ENCODE measurements around the gene SLC9A3.

DNA sequence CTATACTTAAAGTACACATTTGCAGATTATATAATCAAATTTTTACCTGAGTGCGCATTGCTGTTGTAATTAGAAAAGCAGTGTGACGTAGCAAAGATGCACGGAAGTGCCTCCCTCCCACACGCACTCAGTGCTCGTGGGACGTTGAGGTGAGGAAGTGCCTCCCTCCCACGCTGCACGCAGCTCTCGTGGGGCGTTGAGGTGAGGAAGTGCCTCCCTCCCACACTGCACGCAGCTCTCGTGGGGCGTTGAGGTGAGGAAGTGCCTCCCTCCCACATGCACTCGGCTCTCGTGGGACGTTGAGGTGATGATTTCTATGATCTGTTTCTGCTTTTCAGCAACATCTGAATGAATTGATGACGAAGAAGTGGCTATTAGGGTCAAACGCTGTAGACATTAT, 60.3 kb downstream of the SLC9A3 start:
- TF ChIP-seq EZH2 (IDR thresholded peaks at IDR 0.05; ENCODE audit: borderline replicate concordance, low read length) (no peak), CTCF (IDR thresholded peaks at IDR 0.05; ENCODE audit: low read length) (no peak)
